Mucosa of descending colon (tissue), 3 donors: ENCODE results near the gene MFSD11. TPM values are rescaled to one million over a fixed set of nuclear protein-coding genes. Genes with fewer than 3 reads are reported as not detected.

ENCODE experiments used
- ATAC-seq: fragments of 200-7000 bp; cut with Tn5 transposase; one replicate; pipeline ENCODE4 v1.9.1; 2020; ENCODE audit warnings: mild to moderate bottlenecking, moderate library complexity
- DNase-seq, 3 donors: peaks; one replicate each; pipeline ENCODE4 v3.0.0-alpha.2; 2020
- H3K36me3 ChIP-seq: fragments of 200-600 bp; one replicate; pipeline ENCODE4 v1.8.0; 2021; ENCODE audit warnings: low read depth, mild to moderate bottlenecking
- H3K4me1 ChIP-seq: fragments of 200-600 bp; one replicate; pipeline ENCODE4 v1.8.0; 2021; ENCODE audit warnings: low read depth, mild to moderate bottlenecking
- H3K4me3 ChIP-seq: fragments of 200-600 bp; one replicate; pipeline ENCODE4 v1.8.0; 2021; ENCODE audit warnings: mild to moderate bottlenecking
- H3K9me3 ChIP-seq: fragments of 200-600 bp; one replicate; pipeline ENCODE4 v1.8.0; 2021; ENCODE audit warnings: mild to moderate bottlenecking
- intact Hi-C, 2 donors: fragments of 100-400 bp; cut with DNase I in 1 of 2; cut with micrococcal nuclease in 1 of 2; formaldehyde crosslinking; loops; one replicate each; pipeline versions ENCODE4 v1.11.0 to v1.11.1; 2022; cut with DNase I, micrococcal nuclease
- total RNA-seq, 3 donors: library from RNA; stranded (reverse); fragmentation: NEBNext Ultra II Directional in 2 of 3; extraction: Animal tissue kit (Norgen Biotek cat#: 25700) in 2 of 3; gene quantifications; one replicate each; pipeline versions ENCODE4 v1.2.1 to v1.2.4, GENCODE V29; 2021 to 2023
- TF ChIP-seq, protein P1 (sequence below): fragments of 200-600 bp; IDR thresholded peaks from one replicate; pipeline ENCODE4 v1.8.0; 2022; ENCODE audit warnings: antibody characterized with exemption, mild to moderate bottlenecking
- donor health status: DM: no; HTN: no; CAD: no; lungs with moderate emphysema.
- donor health status: DM: no; HTN: no; CAD: no.
- donor health status: DM: no; HTN: yes; CAD: no.

The MFSD11 gene
- total RNA-seq, 3 donors from 2014 or later = 31.2 to 38.2 (median 33.2) TPM

DNA sequence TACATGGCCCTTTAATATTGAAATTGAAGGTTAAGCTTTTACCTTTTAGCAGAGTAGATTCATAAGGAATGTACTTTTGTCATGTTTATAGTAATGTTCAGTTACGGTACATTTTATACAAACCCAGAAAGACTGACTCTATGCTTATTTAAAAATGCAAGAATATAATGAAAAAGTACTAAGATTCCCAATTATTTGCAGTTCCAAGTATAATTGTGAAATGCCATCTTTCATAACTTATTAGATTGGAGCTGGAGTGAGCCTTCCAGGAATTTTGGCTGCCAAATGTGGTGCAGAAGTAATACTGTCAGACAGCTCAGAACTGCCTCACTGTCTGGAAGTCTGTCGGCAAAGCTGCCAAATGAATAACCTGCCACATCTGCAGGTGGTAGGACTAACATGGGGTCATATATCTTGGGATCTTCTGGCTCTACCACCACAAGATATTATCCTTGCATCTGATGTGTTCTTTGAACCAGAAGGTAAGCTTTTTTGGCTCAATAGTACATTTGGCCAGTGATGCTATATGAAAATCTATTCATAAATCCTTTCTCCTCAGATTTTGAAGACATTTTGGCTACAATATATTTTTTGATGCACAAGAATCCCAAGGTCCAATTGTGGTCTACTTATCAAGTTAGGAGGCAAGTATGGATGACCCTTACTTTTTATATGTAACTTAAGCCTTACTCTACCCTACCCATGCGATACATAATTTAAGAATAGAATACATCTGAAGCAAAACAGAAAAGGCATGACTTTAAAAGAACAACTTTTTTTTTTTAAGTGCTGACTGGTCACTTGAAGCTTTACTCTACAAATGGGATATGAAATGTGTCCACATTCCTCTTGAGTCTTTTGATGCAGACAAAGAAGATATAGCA lies 4.9 kb upstream of the MFSD11 start:
- Histone ChIP-seq H3K4me3 (no peak overlapping the region), H3K36me3 (no peaks in the 10 kb centered on the region), H3K4me1 (peaks cover 16% of the 10 kb centered on the region), H3K9me3 (no peaks in the 10 kb centered on the region)
- TF ChIP-seq, protein P1, sequence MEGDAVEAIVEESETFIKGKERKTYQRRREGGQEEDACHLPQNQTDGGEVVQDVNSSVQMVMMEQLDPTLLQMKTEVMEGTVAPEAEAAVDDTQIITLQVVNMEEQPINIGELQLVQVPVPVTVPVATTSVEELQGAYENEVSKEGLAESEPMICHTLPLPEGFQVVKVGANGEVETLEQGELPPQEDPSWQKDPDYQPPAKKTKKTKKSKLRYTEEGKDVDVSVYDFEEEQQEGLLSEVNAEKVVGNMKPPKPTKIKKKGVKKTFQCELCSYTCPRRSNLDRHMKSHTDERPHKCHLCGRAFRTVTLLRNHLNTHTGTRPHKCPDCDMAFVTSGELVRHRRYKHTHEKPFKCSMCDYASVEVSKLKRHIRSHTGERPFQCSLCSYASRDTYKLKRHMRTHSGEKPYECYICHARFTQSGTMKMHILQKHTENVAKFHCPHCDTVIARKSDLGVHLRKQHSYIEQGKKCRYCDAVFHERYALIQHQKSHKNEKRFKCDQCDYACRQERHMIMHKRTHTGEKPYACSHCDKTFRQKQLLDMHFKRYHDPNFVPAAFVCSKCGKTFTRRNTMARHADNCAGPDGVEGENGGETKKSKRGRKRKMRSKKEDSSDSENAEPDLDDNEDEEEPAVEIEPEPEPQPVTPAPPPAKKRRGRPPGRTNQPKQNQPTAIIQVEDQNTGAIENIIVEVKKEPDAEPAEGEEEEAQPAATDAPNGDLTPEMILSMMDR = no peak
- intact Hi-C loops = no loop called here
- DNase-seq = no peak
- ATAC-seq = no peak

DNA sequence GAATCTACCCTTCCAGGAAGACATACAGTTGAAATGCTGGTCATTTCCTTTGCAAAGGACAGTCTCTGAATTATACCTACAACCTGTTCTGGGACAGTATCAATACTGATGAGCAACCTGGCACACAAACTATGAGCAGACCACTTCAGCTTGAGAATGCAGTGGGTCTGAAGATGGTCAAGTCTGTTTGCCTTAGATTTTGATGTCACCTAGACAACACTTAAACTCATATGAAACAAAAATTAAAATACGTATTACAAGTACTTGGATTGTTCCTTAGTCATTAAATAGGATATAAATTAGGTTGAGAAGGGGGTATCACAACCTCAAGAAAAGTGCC lies 4.3 kb upstream of the MFSD11 start:
- ATAC-seq (no peak), DNase-seq (no peak)
- TF ChIP-seq, protein P1 = no peak
- H3K36me3 ChIP-seq = no peaks in the 10 kb centered on the region
- intact Hi-C loops = no loop called here
- no peaks in the 10 kb centered on the region for H3K9me3 ChIP-seq
- H3K4me1 ChIP-seq = peaks cover 16% of the 10 kb centered on the region
- H3K4me3 ChIP-seq = no peak overlapping the region

DNA sequence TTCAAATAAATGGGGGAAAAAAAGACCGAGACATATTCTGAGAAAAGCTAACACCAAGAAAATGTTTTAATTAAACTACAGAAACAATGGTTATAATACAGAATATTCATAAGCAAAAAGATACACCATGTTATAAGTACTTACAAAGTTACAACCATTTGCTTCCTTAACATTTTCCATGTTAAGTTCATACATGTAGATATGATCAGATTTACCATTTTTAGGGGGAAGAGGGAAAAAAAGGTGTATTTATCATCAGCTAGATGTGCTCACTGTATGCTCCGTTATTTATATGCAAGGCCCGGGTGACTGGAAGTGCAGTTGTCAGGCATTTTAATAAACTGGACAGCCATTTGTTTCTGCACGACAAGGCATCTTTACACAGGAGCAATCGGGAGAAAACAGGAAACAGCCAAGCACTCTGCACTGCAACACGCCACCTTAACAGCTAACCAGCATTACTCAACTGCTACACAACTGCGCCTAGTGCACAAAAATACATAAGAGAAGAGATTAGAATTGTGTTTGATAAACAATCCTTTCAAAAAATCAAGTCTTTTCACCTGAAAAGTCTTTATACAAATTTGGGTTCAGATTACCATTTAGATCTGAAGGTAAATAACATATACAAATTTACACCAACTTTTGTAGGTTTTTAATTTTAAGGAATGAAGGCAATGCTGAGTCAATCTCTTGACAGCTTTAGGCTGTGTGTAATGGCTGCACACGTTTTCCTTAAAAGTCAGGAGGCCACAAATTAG lies 3.7 kb upstream of the MFSD11 start:
- no peak for DNase-seq
- intact Hi-C loops = no loop called here
- Histone ChIP-seq H3K4me3 (no peak overlapping the region), H3K9me3 (no peaks in the 10 kb centered on the region), H3K36me3 (no peaks in the 10 kb centered on the region), H3K4me1 (peaks cover 21% of the 10 kb centered on the region)
- TF ChIP-seq, protein P1 = no peak
- no peak for ATAC-seq

DNA sequence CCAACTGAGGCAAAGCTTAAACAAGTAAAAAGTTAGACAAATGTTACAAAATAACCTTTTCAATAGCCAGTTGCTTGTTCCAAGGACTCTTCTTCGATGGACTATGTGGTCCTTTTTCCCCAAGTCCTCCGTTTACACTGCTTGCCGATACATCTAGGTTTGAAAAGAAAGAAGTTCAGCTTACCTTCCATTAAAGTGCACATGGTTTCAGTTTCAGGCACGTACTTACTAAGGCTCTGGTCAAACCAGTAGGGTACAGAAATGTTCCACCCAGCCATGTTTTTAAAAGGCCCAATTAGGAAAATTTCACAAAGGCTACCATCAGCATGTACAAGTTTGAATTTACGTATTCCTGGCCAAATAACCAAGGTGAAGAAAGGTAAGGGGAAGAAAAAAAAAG lies 2.9 kb upstream of the MFSD11 start:
- Histone ChIP-seq H3K9me3 (no peaks in the 10 kb centered on the region), H3K4me3 (no peak overlapping the region), H3K36me3 (no peaks in the 10 kb centered on the region), H3K4me1 (peaks cover 26% of the 10 kb centered on the region)
- TF ChIP-seq, protein P1 = no peak
- intact Hi-C loops = no loop called here
- ATAC-seq (no peak), DNase-seq (no peak)

DNA sequence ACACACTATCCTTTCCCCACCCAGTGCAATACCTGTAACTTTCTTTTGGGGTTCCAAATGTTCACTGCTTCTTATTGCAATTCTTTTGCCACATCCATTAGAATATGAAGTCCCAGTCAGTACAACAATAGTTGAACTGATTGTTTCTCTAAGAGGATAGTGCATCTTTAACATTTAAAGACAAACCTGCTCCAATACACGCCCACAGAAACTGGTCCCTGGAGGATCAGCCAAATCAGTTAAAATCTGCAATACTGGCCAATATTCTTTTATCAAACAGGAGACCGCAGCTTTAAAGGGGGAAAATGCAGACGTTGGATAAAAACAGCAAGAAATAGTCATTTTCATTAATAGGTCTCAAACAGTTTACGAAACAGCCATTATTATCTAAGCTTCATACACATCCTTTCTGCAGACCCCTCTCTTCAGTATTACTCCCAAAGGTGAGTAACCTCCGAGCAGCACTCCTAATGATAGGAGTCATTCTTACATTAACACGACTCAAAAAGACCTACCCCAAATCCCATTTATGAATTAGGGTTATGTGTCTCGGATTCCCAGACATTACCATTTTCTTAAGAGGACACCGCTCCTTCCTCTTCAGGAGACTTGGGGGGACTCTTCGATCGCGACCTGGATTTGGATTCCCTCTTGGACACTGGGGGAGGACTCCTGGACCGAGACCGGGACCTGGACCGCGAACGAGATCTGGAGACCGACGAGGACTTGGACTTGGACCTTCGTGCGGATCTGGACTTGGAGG lies 2.2 kb upstream of the MFSD11 start:
- TF ChIP-seq, protein P1 = no peak
- ATAC-seq (no peak), DNase-seq (no peak)
- Histone ChIP-seq H3K4me3 (peak overlapping the region; percentile 97), H3K9me3 (no peaks in the 10 kb centered on the region), H3K36me3 (no peaks in the 10 kb centered on the region), H3K4me1 (peaks cover 26% of the 10 kb centered on the region)
- intact Hi-C loops = no loop called here
